ENCODE data around the gene MAGI1.

MAGI1 gene

DNA sequence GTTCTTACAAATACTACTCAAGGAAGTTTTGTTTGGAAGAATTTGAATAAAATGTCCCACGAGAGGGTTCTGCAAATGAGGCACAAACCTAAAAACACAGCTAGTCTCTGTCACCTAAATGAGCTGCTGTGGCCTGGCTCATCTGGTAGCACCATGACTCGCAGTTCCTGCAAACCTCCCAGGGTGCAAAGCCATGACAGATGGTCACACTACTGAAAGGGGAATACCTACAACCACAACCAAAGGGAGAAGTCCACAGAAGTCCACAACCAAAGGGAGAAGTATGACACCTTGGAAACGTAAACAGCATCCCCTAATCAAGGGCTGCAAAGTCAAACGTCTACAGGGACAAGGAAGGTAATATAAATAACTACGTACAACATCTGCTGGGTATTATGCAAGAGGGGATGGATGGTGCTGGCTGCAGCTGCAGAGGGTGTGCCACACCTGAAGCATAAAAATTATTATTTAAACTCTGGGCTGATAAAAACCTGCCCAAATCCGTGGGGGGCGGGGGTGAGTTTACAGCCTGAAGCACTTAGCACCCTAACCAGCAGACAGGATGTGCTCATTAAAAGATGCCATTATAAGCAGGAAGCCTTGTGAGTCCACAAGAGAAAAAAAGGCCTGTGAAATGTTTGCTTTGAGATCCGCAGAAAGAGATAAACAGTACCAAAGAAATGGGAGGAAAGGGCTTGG, 184.0 kb downstream of the MAGI1 start:
- TF ChIP-seq OSR1 (CRISPR knock-in tag; IDR thresholded peaks at IDR 0.05) (no peak), TSHZ2 (CRISPR knock-in tag; IDR thresholded peaks at IDR 0.05) (no peak), POU6F1 (CRISPR knock-in tag; IDR thresholded peaks at IDR 0.05; ENCODE audit: borderline replicate concordance, low read depth) (no peak), ZFP30 (CRISPR knock-in tag; IDR thresholded peaks at IDR 0.05) (no peak)
- no peak for ATAC-seq

DNA sequence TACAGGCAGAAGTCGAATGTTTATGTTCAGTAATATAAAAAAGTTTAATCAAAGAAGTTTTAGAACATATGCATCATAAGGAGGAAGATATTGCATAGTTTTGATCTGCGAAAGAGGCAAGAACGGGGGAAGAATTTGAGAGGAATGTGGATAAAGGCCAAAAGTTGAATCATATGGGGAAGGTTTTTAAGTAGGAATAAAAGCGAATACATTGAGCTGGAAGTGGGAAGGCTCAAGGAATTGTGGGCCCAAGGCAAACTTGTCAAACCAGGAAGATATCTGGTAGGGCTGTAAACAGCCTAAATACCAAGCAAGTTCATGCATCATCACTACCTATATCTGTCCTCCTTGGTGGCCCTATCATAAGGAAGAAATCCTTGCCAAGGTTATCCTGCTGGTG, 186.9 kb downstream of the MAGI1 start:
- TF ChIP-seq ZFP30 (CRISPR knock-in tag; IDR thresholded peaks at IDR 0.05) (no peak), ESRRG (CRISPR knock-in tag; IDR thresholded peaks at IDR 0.05) (no peak), ZNF565 (CRISPR knock-in tag; conservative IDR thresholded peaks at IDR 0.05; ENCODE audit: low read depth) (no peak), CSDC2 (CRISPR knock-in tag; IDR thresholded peaks at IDR 0.05) (no peak), TSHZ2 (CRISPR knock-in tag; IDR thresholded peaks at IDR 0.05) (no peak), TCF4 (CRISPR knock-in tag; IDR thresholded peaks at IDR 0.05; ENCODE audit: borderline replicate concordance) (no peak)
- ATAC-seq = peak; percentile 77

DNA sequence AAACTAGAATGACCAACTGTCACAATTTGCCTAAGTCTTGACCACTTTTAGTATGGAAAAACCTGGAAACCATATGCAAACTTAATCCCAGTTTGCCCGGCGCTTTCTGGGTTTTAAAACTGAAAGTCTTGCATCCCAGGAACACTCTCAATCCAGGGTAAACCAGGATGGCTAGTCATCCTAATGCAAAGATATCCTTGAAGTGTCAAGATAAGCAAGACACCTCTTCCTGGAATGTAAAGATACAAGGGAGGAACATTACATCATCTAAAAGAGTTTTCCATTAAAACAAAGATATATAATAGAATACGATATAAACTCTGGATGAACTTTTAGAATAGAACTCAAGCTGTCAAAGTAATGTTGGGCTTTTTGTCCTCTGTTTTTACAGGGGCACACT, 188.5 kb downstream of the MAGI1 start:
- 0 out of 2 replicates have a peak, but pooled peaks have one; percentile 8 for TF ChIP-seq ISL1 (CRISPR knock-in tag; IDR thresholded peaks at IDR 0.05)
- TF ChIP-seq ZNF8 (CRISPR knock-in tag; IDR thresholded peaks at IDR 0.05) = no peak
- TF ChIP-seq ZFP30 (CRISPR knock-in tag; IDR thresholded peaks at IDR 0.05) = no peak
- TF ChIP-seq, protein P1, sequence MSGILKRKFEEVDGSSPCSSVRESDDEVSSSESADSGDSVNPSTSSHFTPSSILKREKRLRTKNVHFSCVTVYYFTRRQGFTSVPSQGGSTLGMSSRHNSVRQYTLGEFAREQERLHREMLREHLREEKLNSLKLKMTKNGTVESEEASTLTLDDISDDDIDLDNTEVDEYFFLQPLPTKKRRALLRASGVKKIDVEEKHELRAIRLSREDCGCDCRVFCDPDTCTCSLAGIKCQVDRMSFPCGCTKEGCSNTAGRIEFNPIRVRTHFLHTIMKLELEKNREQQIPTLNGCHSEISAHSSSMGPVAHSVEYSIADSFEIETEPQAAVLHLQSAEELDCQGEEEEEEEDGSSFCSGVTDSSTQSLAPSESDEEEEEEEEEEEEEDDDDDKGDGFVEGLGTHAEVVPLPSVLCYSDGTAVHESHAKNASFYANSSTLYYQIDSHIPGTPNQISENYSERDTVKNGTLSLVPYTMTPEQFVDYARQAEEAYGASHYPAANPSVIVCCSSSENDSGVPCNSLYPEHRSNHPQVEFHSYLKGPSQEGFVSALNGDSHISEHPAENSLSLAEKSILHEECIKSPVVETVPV (CRISPR knock-in tag; IDR thresholded peaks at IDR 0.05) = no peak
- ATAC-seq = no peak

DNA sequence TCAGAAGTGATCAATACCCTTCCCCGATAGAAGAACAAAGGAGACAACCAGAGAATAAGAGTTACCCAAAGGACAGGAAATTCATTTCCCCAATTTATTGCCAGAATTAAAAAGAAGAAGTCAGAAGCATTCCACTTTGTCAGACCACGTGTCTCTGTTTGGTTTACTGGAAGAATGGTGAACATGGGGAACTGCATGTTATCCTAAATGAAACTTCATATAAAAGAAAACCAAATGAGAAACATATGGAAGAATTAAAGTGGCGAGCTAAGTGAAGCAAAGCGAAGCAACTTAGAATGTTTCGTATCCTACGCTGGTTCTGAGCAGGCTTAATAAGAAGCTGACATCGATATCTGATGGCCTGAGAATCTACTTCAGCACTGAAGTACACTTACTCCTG, 190.7 kb downstream of the MAGI1 start:
- ATAC-seq = no peak
- TF ChIP-seq ZC3H10 (CRISPR knock-in tag; IDR thresholded peaks at IDR 0.05) (no peak), TOX (CRISPR knock-in tag; IDR thresholded peaks at IDR 0.05; ENCODE audit: borderline replicate concordance) (no peak), CREB5 (CRISPR knock-in tag; IDR thresholded peaks at IDR 0.05; ENCODE audit: low read depth) (no peak), SNAI2 (CRISPR knock-in tag; IDR thresholded peaks at IDR 0.05) (no peak), ZNF565 (CRISPR knock-in tag; conservative IDR thresholded peaks at IDR 0.05; ENCODE audit: low read depth) (no peak), OSR1 (CRISPR knock-in tag; IDR thresholded peaks at IDR 0.05) (no peak), POU6F1 (CRISPR knock-in tag; IDR thresholded peaks at IDR 0.05; ENCODE audit: borderline replicate concordance, low read depth) (no peak), ESRRG (CRISPR knock-in tag; IDR thresholded peaks at IDR 0.05) (no peak)
- TF ChIP-seq, protein P1 (CRISPR knock-in tag; IDR thresholded peaks at IDR 0.05) = no peak
